GM06990 (cell line): ENCODE results near the gene KIRREL2.

Source experiments
- DNase-seq: peaks from one replicate; pipeline ENCODE4 v3.0.0-alpha.2; 2011; ENCODE audit not compliant: insufficient read length; ENCODE audit errors: extremely low read depth
- H3K27me3 ChIP-seq: replicated peaks from 2 replicates; pipeline ENCODE4 v1.6.0; 2011; ENCODE audit warnings: low read length; ENCODE audit not compliant: control insufficient read depth, insufficient read depth
- H3K36me3 ChIP-seq: 2 replicates; pipeline ENCODE4 v1.5.1; 2011; ENCODE audit warnings: low read length; ENCODE audit not compliant: control insufficient read depth, insufficient read depth
- H3K4me3 ChIP-seq: replicated peaks from 2 replicates; pipeline ENCODE4 v1.5.1; 2011; ENCODE audit warnings: low read depth, mild to moderate bottlenecking, control low read depth, low read length
- CTCF ChIP-seq: IDR thresholded peaks from 2 replicates; pipeline ENCODE4 v1.5.1; 2011; ENCODE audit warnings: low read length, control low read depth, mild to moderate bottlenecking, inconsistent platforms; ENCODE audit not compliant: insufficient read depth, poor library complexity, severe bottlenecking

KIRREL2 gene

GRCh38 chr19:35870798-35871197, 14.1 kb downstream of the KIRREL2 start:
- DNase-seq = no peak
- no peak for TF ChIP-seq CTCF
- H3K4me3 ChIP-seq = no peak overlapping the region
- no peaks in the 10 kb centered on the region for H3K36me3 ChIP-seq
- H3K27me3 ChIP-seq = peaks cover 2% of the 10 kb centered on the region

DNA sequence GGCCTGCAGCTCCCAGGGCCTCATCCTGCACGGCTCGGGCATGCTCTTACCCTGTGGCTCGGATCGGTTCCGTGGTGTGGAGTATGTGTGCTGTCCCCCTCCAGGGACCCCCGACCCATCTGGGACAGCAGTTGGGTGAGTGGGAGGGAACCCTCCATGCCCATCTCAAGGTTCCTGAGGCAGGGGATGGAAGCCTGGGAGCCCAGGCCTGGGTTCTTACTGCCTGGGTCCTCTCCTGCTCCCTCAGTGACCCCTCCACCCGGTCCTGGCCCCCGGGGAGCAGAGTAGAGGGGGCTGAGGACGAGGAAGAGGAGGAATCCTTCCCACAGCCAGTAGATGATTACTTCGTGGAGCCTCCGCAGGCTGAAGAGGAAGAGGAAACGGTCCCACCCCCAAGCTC, 14.9 kb downstream of the KIRREL2 start:
- Histone ChIP-seq H3K36me3 (no peaks in the 10 kb centered on the region), H3K4me3 (no peak overlapping the region), H3K27me3 (peaks cover 2% of the 10 kb centered on the region)
- no peak for TF ChIP-seq CTCF
- DNase-seq = no peak

DNA sequence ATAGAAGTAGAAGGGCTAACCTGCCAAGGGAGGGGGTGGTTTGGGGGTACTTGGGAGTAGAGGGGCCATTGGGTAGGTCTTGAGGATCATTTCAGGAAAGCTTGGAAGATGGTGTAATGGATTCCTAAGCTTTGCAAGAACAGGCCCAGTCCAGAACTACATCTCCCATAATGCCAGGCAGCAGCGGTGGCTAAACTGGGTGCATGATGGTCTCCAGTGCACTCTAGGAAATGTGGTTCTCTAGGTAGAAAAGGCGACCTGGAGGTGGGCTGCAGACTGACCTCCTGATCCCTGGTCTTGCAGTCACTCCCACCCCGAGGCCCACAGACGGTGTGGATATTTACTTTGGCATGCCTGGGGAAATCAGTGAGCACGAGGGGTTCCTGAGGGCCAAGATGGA, 15.5 kb downstream of the KIRREL2 start:
- Histone ChIP-seq H3K36me3 (no peaks in the 10 kb centered on the region), H3K27me3 (peaks cover 2% of the 10 kb centered on the region), H3K4me3 (no peak overlapping the region)
- TF ChIP-seq CTCF = no peak
- DNase-seq = no peak

DNA sequence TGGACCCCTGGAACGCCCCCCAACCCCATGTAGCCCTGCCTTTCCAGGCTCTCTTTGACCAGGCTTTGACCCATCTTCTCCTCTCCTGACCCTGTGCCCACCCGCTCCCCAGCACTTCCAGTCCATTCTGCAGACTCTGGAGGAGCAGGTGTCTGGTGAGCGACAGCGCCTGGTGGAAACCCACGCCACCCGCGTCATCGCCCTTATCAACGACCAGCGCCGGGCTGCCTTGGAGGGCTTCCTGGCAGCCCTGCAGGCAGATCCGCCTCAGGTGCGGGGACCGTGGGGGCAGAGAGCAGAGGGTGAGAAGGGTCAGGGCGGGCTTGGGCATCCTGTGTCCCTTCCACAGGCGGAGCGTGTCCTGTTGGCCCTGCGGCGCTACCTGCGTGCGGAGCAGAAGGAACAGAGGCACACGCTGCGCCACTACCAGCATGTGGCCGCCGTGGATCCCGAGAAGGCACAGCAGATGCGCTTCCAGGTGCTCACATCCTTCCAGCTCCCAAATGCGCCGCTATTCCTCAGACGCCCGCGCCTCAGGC, 17.8 kb downstream of the KIRREL2 start:
- no peak for TF ChIP-seq CTCF
- Histone ChIP-seq H3K27me3 (no peaks in the 10 kb centered on the region; the same call in 1 of the 2 replicates), H3K36me3 (no peaks in the 10 kb centered on the region), H3K4me3 (no peak overlapping the region)
- DNase-seq = no peak

- no peak for DNase-seq
- Histone ChIP-seq H3K27me3 (no peaks in the 10 kb centered on the region; the same call in 1 of the 2 replicates), H3K4me3 (no peak overlapping the region), H3K36me3 (no peaks in the 10 kb centered on the region)
- no peak for TF ChIP-seq CTCF
Observed at GRCh38 chr19:35879068-35879467, 22.4 kb downstream of the KIRREL2 start.

DNA sequence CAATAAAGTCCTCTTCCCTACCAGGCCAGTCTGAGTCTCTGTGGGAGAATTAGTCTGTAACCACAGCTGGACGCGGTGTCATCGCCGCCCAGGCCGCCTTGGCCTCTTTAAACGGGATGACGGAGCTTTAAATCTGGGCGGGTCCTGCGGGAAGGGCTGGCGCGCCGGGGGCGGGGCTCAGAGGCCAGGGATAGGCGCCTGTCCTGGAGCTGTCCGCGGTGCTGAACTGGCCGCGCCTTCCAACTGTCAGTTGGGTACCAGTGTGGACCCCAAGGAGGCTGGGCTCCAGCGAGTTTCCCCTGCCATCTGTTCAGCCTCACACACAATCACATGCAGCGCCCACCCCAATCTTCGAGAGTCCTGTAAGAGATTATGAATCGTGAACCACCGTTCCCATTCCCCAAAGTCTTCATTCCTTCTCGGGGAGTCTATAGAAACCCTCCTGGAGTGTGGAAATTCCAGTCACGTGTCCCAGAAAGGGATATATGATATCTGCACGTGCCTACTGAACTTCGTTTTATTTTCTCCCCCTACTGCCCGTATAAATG, 23.1 kb downstream of the KIRREL2 start:
- no peaks in the 10 kb centered on the region for H3K36me3 ChIP-seq
- TF ChIP-seq CTCF = no peak
- DNase-seq = peak; percentile 75
- H3K4me3 ChIP-seq = no peak overlapping the region
- H3K27me3 ChIP-seq = no peaks in the 10 kb centered on the region; the same call in 1 of the 2 replicates
